HCT116 (cell line): Measurements from ENCODE around the gene VAMP1.

Source experiments
- CBX3 ChIP-seq: IDR thresholded peaks from 2 replicates; pipeline ENCODE4 v1.6.1; 2012; ENCODE audit warnings: low read depth
- CEBPB ChIP-seq: IDR thresholded peaks from 2 replicates; pipeline ENCODE4 v1.6.1; 2012; ENCODE audit warnings: low read depth
- EGR1 ChIP-seq: IDR thresholded peaks from 2 replicates; pipeline ENCODE4 v1.6.1; 2012; ENCODE audit warnings: low read depth
- EZH2 ChIP-seq: fragments of 200-600 bp; sonication (generic); IDR thresholded peaks from 2 replicates; pipeline ENCODE4 v1.6.1; 2017; ENCODE audit warnings: antibody characterized with exemption, mixed run types
- POLR2A ChIP-seq: IDR thresholded peaks from 2 replicates; pipeline ENCODE4 v1.7.0; 2011; ENCODE audit warnings: borderline replicate concordance; ENCODE audit not compliant: insufficient read depth, insufficient read length; ENCODE audit errors: extremely low read depth
- POLR2AphosphoS5 ChIP-seq: IDR thresholded peaks from 2 replicates; pipeline ENCODE4 v1.6.1; 2011; ENCODE audit warnings: mild to moderate bottlenecking, low read depth, low read length, moderate library complexity
- RAD21 ChIP-seq: IDR thresholded peaks from 2 replicates; pipeline ENCODE4 v1.6.1; 2012; ENCODE audit warnings: low read depth, mild to moderate bottlenecking
- SP1 ChIP-seq: IDR thresholded peaks from 2 replicates; pipeline ENCODE4 v1.6.1; 2012; ENCODE audit warnings: low read depth
- TCF7L2 ChIP-seq: IDR thresholded peaks from 2 replicates; pipeline ENCODE4 v1.7.0; 2011; ENCODE audit warnings: borderline replicate concordance, inconsistent platforms; ENCODE audit not compliant: insufficient read depth, insufficient read length; ENCODE audit errors: extremely low read depth
- ZNF274 ChIP-seq: fragments of 200-500 bp; sonication (Bioruptor generic); IDR thresholded peaks from 2 replicates; pipeline ENCODE4 v1.6.1; 2014; ENCODE audit warnings: mild to moderate bottlenecking, low read depth, low read length, inconsistent platforms
- TF ChIP-seq, protein P1 (sequence below), 3 experiments: fragments of 200-600 bp in 1 of 3; sonication (generic) in 1 of 3; IDR thresholded peaks in 2 of 3; conservative IDR thresholded peaks in 1 of 3; 2 replicates each; pipeline ENCODE4 v1.5.1; 2012 to 2017; ENCODE audit warnings: low read depth in 2 of 3, low read length in 2 of 3, antibody characterized with exemption in 1 of 3, borderline replicate concordance in 1 of 3, control low read depth in 1 of 3, mild to moderate bottlenecking in 1 of 3, mixed read lengths in 1 of 3, mixed run types in 1 of 3, moderate library complexity in 1 of 3; ENCODE audit not compliant: insufficient read depth in 1 of 3
- TF ChIP-seq, protein P2 (sequence below): IDR thresholded peaks from 2 replicates; pipeline ENCODE4 v1.6.1; 2011; ENCODE audit warnings: mild to moderate bottlenecking, low read length, moderate library complexity; ENCODE audit not compliant: insufficient replicate concordance; ENCODE audit errors: extremely low read depth

DNA sequence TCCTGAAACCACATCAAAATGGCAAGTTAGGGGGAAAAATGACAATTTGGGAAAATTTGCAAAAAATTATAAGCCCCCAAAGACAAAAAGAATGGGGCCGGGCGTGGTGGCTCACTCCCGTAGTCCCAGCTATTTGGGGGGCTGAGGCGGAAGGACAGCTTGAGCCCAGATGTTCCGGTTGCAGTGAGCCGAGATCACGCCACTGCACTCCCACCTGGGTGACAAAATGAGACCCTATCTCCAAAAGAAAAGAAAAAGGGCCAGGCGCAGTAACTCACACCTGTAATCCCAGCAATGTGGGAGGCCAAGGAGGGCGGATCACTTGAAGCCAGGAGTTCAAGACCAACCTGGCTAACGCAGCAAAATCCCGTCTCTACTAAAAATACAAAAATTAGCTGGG lies 2.0 kb upstream of the VAMP1 start:
- TF ChIP-seq POLR2A, result no peak
- TF ChIP-seq, protein P1, sequence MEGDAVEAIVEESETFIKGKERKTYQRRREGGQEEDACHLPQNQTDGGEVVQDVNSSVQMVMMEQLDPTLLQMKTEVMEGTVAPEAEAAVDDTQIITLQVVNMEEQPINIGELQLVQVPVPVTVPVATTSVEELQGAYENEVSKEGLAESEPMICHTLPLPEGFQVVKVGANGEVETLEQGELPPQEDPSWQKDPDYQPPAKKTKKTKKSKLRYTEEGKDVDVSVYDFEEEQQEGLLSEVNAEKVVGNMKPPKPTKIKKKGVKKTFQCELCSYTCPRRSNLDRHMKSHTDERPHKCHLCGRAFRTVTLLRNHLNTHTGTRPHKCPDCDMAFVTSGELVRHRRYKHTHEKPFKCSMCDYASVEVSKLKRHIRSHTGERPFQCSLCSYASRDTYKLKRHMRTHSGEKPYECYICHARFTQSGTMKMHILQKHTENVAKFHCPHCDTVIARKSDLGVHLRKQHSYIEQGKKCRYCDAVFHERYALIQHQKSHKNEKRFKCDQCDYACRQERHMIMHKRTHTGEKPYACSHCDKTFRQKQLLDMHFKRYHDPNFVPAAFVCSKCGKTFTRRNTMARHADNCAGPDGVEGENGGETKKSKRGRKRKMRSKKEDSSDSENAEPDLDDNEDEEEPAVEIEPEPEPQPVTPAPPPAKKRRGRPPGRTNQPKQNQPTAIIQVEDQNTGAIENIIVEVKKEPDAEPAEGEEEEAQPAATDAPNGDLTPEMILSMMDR (IDR thresholded peaks at IDR 0.05 in 2 of 3, conservative IDR thresholded peaks at IDR 0.05 in 1 of 3; ENCODE audit: borderline replicate concordance in 1 of 3, insufficient read depth in 1 of 3, low read depth in 2 of 3, low read length in 2 of 3), result no peak
- TF ChIP-seq TCF7L2, result no peak
- TF ChIP-seq EZH2, result no peak
- TF ChIP-seq CBX3, result no peak
- TF ChIP-seq POLR2AphosphoS5, result no peak
- no peak for TF ChIP-seq CEBPB
- no peak for TF ChIP-seq RAD21
- TF ChIP-seq ZNF274, result no peak
- no peak for TF ChIP-seq SP1
- TF ChIP-seq EGR1, result no peak
- TF ChIP-seq, protein P2, sequence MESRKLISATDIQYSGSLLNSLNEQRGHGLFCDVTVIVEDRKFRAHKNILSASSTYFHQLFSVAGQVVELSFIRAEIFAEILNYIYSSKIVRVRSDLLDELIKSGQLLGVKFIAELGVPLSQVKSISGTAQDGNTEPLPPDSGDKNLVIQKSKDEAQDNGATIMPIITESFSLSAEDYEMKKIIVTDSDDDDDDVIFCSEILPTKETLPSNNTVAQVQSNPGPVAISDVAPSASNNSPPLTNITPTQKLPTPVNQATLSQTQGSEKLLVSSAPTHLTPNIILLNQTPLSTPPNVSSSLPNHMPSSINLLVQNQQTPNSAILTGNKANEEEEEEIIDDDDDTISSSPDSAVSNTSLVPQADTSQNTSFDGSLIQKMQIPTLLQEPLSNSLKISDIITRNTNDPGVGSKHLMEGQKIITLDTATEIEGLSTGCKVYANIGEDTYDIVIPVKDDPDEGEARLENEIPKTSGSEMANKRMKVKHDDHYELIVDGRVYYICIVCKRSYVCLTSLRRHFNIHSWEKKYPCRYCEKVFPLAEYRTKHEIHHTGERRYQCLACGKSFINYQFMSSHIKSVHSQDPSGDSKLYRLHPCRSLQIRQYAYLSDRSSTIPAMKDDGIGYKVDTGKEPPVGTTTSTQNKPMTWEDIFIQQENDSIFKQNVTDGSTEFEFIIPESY, result no peak
